ENCODE results near the gene SKOR2.

GRCh38 chr18:47203626-47204464, 47.6 kb downstream of the SKOR2 start:
- TF ChIP-seq CTCF (IDR thresholded peaks at IDR 0.05) (no peak), POLR2A (IDR thresholded peaks at IDR 0.05) (no peak)

Data from uterus (tissue), 2 donors.